Right atrium auricular region (tissue), 2 donors: ENCODE data around the gene MB. TPM values are rescaled to one million over a fixed set of nuclear protein-coding genes. Genes with fewer than 3 reads are reported as not detected.
A peak's percentile ranks its signal among the peaks of the same experiment; 100 is the strongest.

Experiments used
- DNase-seq: peaks from one replicate; pipeline ENCODE4 v3.0.0-alpha.2; 2019; ENCODE audit warnings: low spot score
- H3K27ac ChIP-seq, 2 donors: fragments of 200-600 bp; sonication (generic); 1 replicate in 1 of 2; 2 replicates in 1 of 2; pipeline ENCODE4 v1.5.1; 2016 to 2019
- H3K27me3 ChIP-seq, 2 donors: fragments of 200-600 bp; sonication (generic); one replicate each; pipeline versions ENCODE4 v1.5.1 to v1.6.0; 2017 to 2019
- H3K36me3 ChIP-seq: fragments of 200-600 bp; sonication (generic); one replicate; pipeline ENCODE4 v1.5.1; 2016
- H3K4me1 ChIP-seq, 2 donors: fragments of 200-600 bp; sonication (generic); one replicate each; pipeline versions ENCODE4 v1.5.1 to v1.6.0; 2017 to 2019
- H3K4me3 ChIP-seq, 2 donors: fragments of 200-600 bp; sonication (generic); 1 replicate in 1 of 2; 2 replicates in 1 of 2; pipeline ENCODE4 v1.5.1; 2017 to 2019; ENCODE audit warnings: mild to moderate bottlenecking in 1 of 2, moderate library complexity in 1 of 2
- H3K9me3 ChIP-seq, 2 donors: fragments of 200-600 bp; sonication (generic); one replicate each; pipeline ENCODE4 v1.5.1; 2019
- CTCF ChIP-seq, 2 donors: fragments of 200-600 bp; sonication (generic); IDR thresholded peaks; one replicate each; pipeline ENCODE4 v1.5.1; 2019; ENCODE audit warnings: antibody characterized with exemption in 2 of 2
- total RNA-seq, 2 donors: library from RNA; depleted of rRNA; stranded (reverse); fragments of >200 nt; gene quantifications; one replicate each; pipeline ENCODE4 v1.1.0, GENCODE V29; 2016

MB gene
- total RNA-seq, 2 donors from 2014 or later: 6,650 to 9,762 TPM

GRCh38 chr22:35611891-35612576, 5.1 kb downstream of the MB start:
- no peaks in the 10 kb centered on the region for H3K27me3 ChIP-seq
- H3K4me1 ChIP-seq: peaks cover 0 to 42% of the 10 kb centered on the region in 2 donors
- H3K27ac ChIP-seq: peak overlapping the region; percentile 89 to 92
- DNase-seq: no peak
- no peaks in the 10 kb centered on the region for H3K9me3 ChIP-seq
- no peak for TF ChIP-seq CTCF (IDR thresholded peaks at IDR 0.05)
- peaks cover 74% of the 10 kb centered on the region for H3K36me3 ChIP-seq
- H3K4me3 ChIP-seq: peak overlapping the region; percentile 39 to 55

DNA sequence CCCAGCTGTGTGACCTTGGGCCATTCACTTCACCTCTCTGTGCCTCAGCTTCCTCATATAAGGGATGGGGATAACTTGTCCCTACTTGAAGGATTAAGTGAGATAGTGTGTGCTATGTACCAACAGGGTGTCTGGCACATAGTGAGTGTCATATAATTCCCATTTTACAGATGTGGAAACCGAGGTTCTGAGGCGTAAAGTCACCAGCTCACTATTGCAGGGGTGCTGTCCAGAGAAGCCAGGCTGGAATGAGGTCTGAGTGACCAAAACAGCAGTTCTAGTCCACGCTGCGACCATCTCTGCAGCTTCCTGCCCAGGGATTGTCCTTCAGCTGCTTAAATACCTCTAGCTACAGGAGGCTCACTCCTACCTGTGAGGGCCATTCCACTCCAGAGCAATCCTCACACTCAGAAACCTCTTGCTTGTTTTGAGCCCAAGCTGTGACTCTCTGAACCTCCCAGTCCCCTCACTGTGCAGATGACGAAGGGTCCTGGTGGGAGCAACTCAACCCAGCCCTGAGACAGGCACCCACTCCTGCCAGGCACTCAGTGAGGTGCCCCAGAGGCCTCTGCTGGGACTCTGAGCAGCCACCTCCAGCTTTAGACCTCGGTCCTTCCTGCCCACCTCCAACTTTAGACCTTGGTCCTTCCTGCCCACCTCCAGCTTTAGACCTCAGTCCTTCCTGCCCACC, 5.8 kb downstream of the MB start:
- peaks cover 0 to 49% of the 10 kb centered on the region in 2 donors for H3K4me1 ChIP-seq
- H3K4me3 ChIP-seq: peak overlapping the region; percentile 39 to 55
- H3K27me3 ChIP-seq: no peaks in the 10 kb centered on the region
- no peaks in the 10 kb centered on the region for H3K9me3 ChIP-seq
- no peak for DNase-seq
- H3K27ac ChIP-seq: peak overlapping the region; percentile 89 to 92
- no peak for TF ChIP-seq CTCF (IDR thresholded peaks at IDR 0.05)
- peaks cover 78% of the 10 kb centered on the region for H3K36me3 ChIP-seq

DNA sequence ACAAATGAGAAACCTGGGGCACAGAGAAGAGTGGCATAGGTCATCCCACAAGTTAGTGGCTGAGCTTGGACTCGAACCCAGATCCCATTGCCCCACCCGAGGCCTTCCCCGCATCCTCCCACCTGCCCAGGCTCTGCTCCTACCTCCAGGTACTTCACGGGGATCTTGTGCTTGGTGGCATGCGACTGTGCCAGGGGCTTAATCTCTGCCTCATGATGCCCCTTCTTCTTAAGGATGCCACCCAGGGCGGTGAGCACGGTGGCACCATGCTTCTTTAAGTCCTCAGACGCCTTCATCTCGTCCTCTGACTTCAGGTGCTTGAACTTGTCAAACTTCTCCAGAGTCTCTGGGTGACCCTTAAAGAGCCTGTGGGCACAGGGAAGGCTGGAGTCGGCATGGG, 6.4 kb downstream of the MB start:
- H3K27ac ChIP-seq: peak overlapping the region; percentile 89 to 92
- no peak overlapping the region for H3K4me3 ChIP-seq
- DNase-seq: no peak
- H3K4me1 ChIP-seq: peaks cover 0 to 55% of the 10 kb centered on the region in 2 donors
- TF ChIP-seq CTCF (IDR thresholded peaks at IDR 0.05): no peak
- H3K36me3 ChIP-seq: peaks cover 76% of the 10 kb centered on the region
- no peaks in the 10 kb centered on the region for H3K27me3 ChIP-seq
- no peaks in the 10 kb centered on the region for H3K9me3 ChIP-seq

GRCh38 chr22:35609761-35610160, 7.4 kb downstream of the MB start:
- H3K36me3 ChIP-seq: peaks cover 68% of the 10 kb centered on the region
- peak overlapping the region; percentile 89 to 92 for H3K27ac ChIP-seq
- no peak for DNase-seq
- peaks cover 0 to 58% of the 10 kb centered on the region in 2 donors for H3K4me1 ChIP-seq
- no peaks in the 10 kb centered on the region for H3K9me3 ChIP-seq
- no peak overlapping the region for H3K4me3 ChIP-seq
- no peak for TF ChIP-seq CTCF (IDR thresholded peaks at IDR 0.05)
- no peaks in the 10 kb centered on the region for H3K27me3 ChIP-seq

- Histone ChIP-seq H3K36me3 (peaks cover 63% of the 10 kb centered on the region), H3K4me3 (no peak overlapping the region), H3K27ac (peak overlapping the region; percentile 89 to 92), H3K27me3 (no peaks in the 10 kb centered on the region), H3K9me3 (no peaks in the 10 kb centered on the region), H3K4me1 (peaks cover 0 to 58% of the 10 kb centered on the region in 2 donors)
- DNase-seq: no peak
- TF ChIP-seq CTCF (IDR thresholded peaks at IDR 0.05): no peak
Measured at GRCh38 chr22:35609261-35609660, 7.9 kb downstream of the MB start.
